Esophagus squamous epithelium (tissue), 4 donors: ENCODE data around the gene KRT80.

ENCODE experiments used
- CTCF ChIP-seq, 6 experiments: fragments of 450-650 bp in 4 of 6; fragments of 200-600 bp in 2 of 6; sonication (generic) in 2 of 6; IDR thresholded peaks; one replicate each; pipeline ENCODE4 v1.5.1; 2016 to 2019; ENCODE audit warnings: antibody characterized with exemption in 6 of 6, mild to moderate bottlenecking in 4 of 6, moderate library complexity in 4 of 6
- POLR2A ChIP-seq, 4 donors: fragments of 450-650 bp; IDR thresholded peaks; one replicate each; pipeline ENCODE4 v1.6.1; 2017; ENCODE audit warnings: antibody characterized with exemption in 4 of 4, mild to moderate bottlenecking in 4 of 4, moderate library complexity in 3 of 4

- TF ChIP-seq CTCF (IDR thresholded peaks at IDR 0.05): no peak
- no peak for TF ChIP-seq POLR2A (IDR thresholded peaks at IDR 0.05)
These were observed 18.5 kb upstream of the KRT80 start for GRCh38 chr12:52210186-52210924.
